Measurements from ENCODE around the gene STX11. TPM values are rescaled to one million over a fixed set of nuclear protein-coding genes. Genes with fewer than 3 reads are reported as not detected.

STX11 gene
- total RNA-seq, 1 experiment from 2014 or later: 0.17 TPM

- no peak for TF ChIP-seq GABPB1 (CRISPR knock-in tag; IDR thresholded peaks at IDR 0.05)
- no peak for TF ChIP-seq TEAD1 (CRISPR knock-in tag; IDR thresholded peaks at IDR 0.05)
These were observed 25.7 kb downstream of the STX11 start (continued) for GRCh38 chr6:144176043-144176442.

- Mint-ChIP-seq H3K4me1 (no peaks in the 10 kb centered on the region), H3K36me3 (no peaks in the 10 kb centered on the region; the same call in 1 of the 2 replicates), H3K9me3 (peaks cover 8% of the 10 kb centered on the region), H3K27ac (no peak overlapping the region), H3K4me3 (no peak overlapping the region), H3K27me3 (ENCODE audit: low read depth) (no peaks in the 10 kb centered on the region; the same call in 1 of the 2 replicates)
- ATAC-seq (no peak), DNase-seq (ENCODE audit: low spot score) (no peak)
- POLR2A ChIA-PET: no interaction called here
- CTCF ChIA-PET: no interaction called here
- no peak for TF ChIP-seq ZBTB21 (CRISPR knock-in tag; IDR thresholded peaks at IDR 0.05; ENCODE audit: borderline replicate concordance)
- TF ChIP-seq, protein P1, sequence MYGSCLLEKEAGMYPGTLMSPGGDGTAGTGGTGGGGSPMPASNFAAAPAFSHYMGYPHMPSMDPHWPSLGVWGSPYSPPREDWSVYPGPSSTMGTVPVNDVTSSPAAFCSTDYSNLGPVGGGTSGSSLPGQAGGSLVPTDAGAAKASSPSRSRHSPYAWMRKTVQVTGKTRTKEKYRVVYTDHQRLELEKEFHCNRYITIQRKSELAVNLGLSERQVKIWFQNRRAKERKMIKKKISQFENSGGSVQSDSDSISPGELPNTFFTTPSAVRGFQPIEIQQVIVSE (CRISPR knock-in tag; IDR thresholded peaks at IDR 0.05; ENCODE audit: borderline replicate concordance): no peak
- no peak for TF ChIP-seq FOXJ3 (CRISPR knock-in tag; IDR thresholded peaks at IDR 0.05; ENCODE audit: borderline replicate concordance)
- TF ChIP-seq MYBL2 (CRISPR knock-in tag; IDR thresholded peaks at IDR 0.05): no peak
- no peak for TF ChIP-seq CREM (CRISPR knock-in tag; IDR thresholded peaks at IDR 0.05)
- TF ChIP-seq NR3C1 (CRISPR knock-in tag; conservative IDR thresholded peaks at IDR 0.05; ENCODE audit: low read depth): no peak
- TF ChIP-seq, protein P2, sequence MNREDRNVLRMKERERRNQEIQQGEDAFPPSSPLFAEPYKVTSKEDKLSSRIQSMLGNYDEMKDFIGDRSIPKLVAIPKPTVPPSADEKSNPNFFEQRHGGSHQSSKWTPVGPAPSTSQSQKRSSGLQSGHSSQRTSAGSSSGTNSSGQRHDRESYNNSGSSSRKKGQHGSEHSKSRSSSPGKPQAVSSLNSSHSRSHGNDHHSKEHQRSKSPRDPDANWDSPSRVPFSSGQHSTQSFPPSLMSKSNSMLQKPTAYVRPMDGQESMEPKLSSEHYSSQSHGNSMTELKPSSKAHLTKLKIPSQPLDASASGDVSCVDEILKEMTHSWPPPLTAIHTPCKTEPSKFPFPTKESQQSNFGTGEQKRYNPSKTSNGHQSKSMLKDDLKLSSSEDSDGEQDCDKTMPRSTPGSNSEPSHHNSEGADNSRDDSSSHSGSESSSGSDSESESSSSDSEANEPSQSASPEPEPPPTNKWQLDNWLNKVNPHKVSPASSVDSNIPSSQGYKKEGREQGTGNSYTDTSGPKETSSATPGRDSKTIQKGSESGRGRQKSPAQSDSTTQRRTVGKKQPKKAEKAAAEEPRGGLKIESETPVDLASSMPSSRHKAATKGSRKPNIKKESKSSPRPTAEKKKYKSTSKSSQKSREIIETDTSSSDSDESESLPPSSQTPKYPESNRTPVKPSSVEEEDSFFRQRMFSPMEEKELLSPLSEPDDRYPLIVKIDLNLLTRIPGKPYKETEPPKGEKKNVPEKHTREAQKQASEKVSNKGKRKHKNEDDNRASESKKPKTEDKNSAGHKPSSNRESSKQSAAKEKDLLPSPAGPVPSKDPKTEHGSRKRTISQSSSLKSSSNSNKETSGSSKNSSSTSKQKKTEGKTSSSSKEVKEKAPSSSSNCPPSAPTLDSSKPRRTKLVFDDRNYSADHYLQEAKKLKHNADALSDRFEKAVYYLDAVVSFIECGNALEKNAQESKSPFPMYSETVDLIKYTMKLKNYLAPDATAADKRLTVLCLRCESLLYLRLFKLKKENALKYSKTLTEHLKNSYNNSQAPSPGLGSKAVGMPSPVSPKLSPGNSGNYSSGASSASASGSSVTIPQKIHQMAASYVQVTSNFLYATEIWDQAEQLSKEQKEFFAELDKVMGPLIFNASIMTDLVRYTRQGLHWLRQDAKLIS (CRISPR knock-in tag; IDR thresholded peaks at IDR 0.05; ENCODE audit: borderline replicate concordance): no peak
- TF ChIP-seq ZNF232 (CRISPR knock-in tag; IDR thresholded peaks at IDR 0.05): no peak
- TF ChIP-seq ESRRA (CRISPR knock-in tag; IDR thresholded peaks at IDR 0.05; ENCODE audit: borderline replicate concordance): no peak
These were observed 27.4 kb downstream of the STX11 start for GRCh38 chr6:144177726-144178125.

DNA sequence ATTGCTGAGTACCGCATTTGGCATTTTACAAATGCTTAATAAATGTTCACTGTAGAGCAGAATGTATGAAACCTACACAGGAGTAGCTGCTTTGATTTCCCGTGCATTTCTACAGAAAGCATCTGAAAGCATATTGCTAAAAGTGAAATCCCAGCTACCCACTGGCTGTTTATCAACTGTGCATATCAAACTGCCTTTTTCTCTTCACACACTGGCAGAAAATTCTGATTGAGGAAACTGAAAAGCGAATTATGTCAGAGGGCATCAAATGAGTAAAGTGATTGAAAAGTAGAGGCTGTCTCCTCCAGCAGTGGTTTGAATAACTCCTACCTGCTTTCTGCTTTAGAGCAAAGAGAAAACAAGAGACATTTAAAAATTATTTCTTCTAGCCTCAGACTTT lies 28.0 kb downstream of the STX11 start:
- POLR2A ChIA-PET: no interaction called here
- peaks cover 3% of the 10 kb centered on the region for H3K9me3 Mint-ChIP-seq
- H3K4me3 Mint-ChIP-seq: no peak overlapping the region
- ATAC-seq (no peak), DNase-seq (ENCODE audit: low spot score) (no peak)
- no peak for TF ChIP-seq NR3C1 (CRISPR knock-in tag; conservative IDR thresholded peaks at IDR 0.05; ENCODE audit: low read depth)
- no peak for TF ChIP-seq GABPB1 (CRISPR knock-in tag; IDR thresholded peaks at IDR 0.05)
- TF ChIP-seq, protein P3, sequence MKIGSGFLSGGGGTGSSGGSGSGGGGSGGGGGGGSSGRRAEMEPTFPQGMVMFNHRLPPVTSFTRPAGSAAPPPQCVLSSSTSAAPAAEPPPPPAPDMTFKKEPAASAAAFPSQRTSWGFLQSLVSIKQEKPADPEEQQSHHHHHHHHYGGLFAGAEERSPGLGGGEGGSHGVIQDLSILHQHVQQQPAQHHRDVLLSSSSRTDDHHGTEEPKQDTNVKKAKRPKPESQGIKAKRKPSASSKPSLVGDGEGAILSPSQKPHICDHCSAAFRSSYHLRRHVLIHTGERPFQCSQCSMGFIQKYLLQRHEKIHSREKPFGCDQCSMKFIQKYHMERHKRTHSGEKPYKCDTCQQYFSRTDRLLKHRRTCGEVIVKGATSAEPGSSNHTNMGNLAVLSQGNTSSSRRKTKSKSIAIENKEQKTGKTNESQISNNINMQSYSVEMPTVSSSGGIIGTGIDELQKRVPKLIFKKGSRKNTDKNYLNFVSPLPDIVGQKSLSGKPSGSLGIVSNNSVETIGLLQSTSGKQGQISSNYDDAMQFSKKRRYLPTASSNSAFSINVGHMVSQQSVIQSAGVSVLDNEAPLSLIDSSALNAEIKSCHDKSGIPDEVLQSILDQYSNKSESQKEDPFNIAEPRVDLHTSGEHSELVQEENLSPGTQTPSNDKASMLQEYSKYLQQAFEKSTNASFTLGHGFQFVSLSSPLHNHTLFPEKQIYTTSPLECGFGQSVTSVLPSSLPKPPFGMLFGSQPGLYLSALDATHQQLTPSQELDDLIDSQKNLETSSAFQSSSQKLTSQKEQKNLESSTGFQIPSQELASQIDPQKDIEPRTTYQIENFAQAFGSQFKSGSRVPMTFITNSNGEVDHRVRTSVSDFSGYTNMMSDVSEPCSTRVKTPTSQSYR (CRISPR knock-in tag; IDR thresholded peaks at IDR 0.05): no peak
- TF ChIP-seq TCF7 (CRISPR knock-in tag; IDR thresholded peaks at IDR 0.05; ENCODE audit: low read depth): no peak
- TF ChIP-seq SMAD4 (CRISPR knock-in tag; IDR thresholded peaks at IDR 0.05): no peak
- no peak for TF ChIP-seq ZNF219 (CRISPR knock-in tag; IDR thresholded peaks at IDR 0.05; ENCODE audit: borderline replicate concordance)
- TF ChIP-seq, protein P2 (CRISPR knock-in tag; IDR thresholded peaks at IDR 0.05; ENCODE audit: borderline replicate concordance): no peak
- no peaks in the 10 kb centered on the region; the same call in 1 of the 2 replicates for H3K27me3 Mint-ChIP-seq (ENCODE audit: low read depth)
- no peaks in the 10 kb centered on the region; the same call in 1 of the 2 replicates for H3K36me3 Mint-ChIP-seq
- CTCF ChIA-PET: no interaction called here
- no peak overlapping the region for H3K27ac Mint-ChIP-seq
- no peaks in the 10 kb centered on the region for H3K4me1 Mint-ChIP-seq
